C1 segment of cervical spinal cord (tissue), 14 donors: Measurements from ENCODE around the gene SMC2.

Source experiments
- DNase-seq, 14 donors: peaks; one replicate each; lab custom pipeline; 2025; lab: John Stamatoyannopoulos, UW

Gene SMC2

DNA sequence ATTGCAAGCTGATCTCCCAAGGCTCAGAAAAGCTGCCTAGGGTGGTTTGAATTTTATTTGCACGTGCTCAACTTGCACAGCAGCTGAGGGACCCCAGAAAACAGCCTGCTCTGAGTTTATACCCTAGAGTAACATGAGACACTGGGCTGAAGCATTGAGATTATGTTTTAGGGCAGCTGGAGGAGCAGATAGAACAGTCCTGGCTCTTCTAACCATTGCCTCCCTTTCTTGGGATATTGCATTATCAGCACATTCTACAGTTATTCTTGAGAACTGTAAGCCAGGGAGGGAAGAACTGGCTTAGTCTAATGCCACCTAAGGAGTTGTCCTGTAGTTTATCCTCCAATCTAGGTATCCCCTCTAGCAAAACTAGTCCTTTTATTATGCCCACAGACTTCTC is 10.3 kb downstream of the SMC2 start:
- DNase-seq: no peak

DNA sequence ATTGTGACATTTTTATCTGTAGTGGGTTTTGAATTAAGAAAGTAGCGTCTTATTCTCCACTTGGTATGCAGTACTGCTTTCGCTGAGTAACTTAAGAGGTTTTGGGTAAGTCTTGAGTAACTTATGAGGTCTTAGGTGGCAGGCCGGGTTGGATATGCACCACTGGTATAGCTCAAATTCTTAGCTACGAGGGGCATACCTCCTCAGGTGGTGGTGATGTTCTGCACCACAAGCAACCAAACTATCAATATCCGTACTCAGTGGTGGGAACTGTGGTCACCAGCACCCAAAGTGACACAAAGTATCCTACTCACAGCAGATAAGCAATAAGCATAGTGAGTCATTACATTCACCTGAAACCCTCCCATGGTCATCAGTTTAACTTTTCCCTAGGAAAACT is 13.7 kb downstream of the SMC2 start:
- DNase-seq: no peak

DNA sequence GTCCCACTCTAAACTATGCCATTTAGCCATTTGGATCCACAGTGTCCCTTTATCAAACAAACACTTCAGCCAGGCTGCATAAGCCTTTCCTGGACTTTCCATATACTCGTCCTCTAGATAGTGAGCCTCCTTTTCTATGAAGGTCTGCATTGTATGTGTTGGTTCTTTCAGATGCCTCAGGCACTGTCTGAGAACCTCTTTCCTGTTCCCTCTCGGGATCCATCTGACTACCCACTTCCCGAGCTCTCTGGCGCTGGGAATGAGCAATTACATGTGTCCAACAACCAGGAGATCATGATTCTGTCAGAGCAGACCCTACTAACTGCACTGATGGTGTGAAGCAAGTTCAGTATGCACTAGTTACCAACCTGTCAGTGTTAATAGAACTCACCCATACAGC is 14.2 kb downstream of the SMC2 start:
- DNase-seq: no peak

DNA sequence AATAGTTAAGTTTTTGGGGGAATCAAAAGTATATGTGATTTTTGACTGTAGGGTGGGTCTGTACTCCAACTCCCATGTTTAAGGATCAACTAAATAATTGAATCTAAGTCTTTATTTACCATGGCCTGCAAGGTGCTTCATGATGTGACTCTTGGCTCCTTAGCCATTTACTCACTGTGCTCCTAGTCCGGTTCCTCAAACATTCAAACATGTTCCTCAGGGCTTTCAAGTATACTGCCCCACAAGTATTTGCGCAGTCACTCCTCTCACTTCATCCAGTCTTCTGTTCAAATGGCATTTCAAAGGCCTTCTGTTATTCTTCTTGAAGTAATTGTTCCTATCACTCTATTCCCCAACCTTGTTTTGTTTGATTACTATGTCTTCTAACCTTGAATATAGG is 16.4 kb downstream of the SMC2 start:
- DNase-seq: no peak

DNA sequence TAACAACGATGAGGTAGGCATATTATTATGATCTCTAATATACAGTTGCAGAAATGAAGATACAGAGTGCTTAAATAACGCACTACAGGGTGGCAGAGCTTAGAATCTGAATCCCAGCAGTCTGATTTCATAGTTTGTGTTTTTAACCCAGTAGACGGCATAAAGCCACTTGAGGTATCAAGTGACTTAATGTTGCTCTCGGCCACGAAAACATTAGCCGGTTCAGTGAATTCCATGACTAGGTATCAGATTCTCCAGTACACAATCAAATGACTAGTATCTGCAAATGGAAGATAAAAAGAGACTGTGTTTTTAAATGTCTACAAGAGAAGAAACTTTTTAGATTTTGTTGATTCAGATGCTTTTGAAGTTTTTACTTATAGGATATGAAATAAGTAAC is 24.8 kb downstream of the SMC2 start:
- no peak for DNase-seq

DNA sequence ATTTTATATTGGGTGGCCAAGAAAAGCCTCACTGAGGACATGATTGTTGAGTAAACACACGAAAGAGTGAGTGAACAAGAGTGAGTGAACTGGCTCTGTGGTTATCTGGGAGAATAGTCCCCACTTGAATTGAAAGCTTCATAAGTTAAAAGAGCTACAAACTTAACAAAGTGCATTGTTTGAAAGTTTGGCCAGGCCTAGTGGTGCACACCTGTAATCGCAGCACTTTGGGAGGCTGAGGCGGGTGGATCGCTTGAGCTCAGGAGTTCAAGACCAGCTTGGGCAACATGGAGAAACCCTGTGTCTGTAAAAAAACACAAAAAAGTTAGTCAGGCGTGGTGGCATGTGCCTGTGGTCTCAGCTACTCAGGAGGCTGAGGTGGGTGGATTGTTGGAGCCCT is 26.9 kb downstream of the SMC2 start:
- DNase-seq: no peak

DNA sequence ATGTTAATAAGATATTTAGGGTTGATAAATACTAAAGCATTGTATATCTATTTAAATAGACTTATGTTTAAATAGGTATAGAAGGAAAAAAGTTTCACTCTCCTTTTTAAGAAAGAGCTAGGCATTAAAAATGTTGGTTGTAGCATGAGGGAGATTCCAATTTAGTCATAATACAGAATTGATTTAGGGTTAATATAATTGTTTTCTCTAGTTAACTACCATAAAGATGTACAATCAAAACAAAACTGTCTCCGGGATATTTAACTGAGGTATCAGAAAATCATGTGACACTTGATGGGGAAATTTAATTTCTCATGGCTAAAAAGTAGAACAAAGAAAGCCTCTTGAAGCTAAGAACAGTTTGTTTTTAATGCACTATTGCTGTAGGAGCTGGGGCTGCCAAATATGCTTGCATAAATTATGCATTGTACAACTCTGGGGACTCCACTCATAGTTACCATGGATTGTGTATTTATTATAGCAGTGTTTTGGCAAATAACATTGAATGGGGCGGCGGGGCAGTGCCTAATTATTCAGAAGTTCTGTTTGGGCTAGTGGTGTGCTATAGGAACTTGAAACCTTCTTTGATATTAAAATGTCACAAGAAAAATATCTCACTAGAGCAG is 44.2 kb downstream of the SMC2 start:
- no peak for DNase-seq

DNA sequence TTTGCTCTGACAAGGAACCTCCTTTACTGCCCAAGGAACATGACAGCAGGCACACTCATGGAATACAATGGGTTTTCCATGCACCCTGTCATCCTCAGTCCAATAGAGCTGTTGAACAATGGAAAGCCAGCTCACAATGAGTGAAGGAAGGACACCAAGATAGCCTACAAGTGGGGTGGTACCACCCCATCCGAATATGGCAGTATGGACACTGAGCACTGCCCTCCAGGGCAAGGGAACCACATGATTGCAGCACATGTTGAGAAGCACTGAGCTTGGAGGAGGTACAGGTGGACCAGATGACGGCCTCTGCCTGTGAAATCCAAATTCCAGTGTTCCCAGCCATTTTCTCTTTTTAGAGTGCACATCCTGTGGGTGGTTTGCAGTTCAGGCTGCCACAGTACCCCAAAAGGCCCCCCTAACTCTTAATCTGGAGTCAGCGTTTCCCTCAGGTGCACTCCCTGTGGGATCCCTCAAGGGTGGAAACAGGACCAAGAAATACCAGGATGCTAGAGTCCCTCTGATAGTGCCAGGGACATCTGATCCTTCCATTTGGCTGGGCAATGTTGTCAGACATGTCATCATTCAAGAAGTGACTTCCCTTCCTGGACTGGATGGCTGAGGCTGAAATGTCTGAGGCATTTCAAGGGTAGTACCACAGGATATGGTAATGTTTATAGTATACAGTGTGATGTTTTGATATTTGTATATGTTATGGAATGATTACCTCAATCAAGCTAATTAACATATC is 48.9 kb downstream of the SMC2 start:
- DNase-seq: no peak

DNA sequence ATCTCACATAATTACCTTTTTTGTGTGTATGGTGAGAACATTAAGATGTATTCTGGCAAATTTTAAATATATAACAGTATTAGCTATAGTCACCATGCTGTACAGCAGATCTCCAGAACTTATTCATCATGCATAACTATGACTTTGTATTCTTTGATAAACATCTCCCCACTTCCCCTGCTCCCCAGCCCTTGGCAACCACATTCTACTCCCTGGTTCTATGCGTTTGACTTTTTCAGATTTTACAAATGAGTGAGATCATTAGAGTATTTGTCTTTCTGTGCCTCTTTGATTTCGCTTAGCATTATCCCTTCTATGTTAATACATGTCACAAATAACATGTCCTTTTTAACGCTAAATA is 49.4 kb downstream of the SMC2 start:
- DNase-seq: no peak

DNA sequence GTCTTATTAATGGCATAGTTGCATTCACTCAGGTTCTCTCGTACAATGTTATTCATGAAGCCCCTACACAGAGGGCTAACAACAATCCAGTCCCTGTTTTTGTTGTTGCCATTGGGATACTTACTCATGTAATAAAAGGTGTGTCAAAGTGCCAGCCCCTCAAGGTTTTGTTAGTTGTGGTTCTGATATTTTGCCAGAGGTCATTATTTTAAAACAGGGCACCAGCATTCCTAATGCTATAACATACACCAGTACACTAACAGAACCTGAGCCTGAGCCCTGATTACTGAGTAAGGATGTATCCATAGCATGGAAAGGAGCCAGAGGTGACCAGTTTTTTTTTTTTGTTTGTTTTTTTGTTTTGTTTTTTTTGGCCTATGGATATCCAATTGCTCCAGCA is 50.2 kb downstream of the SMC2 start:
- no peak for DNase-seq

DNA sequence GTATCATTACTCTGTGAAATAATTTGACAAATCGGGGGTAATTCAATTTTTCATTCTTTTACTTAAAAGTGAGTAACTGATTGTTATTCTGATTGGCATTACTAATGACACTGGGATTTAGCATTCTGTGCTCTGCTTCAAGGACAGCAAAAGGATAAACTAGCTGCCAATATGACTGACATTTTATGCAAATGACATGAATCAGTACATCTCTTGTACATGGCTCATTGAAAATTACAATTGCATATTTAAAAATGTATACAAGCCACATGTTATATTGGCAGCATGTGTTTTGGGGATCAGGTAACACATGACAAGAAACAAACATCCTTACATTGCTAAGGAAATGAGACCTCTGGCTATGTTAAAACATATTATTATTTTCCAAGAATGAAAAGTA is 79.0 kb downstream of the SMC2 start:
- DNase-seq: no peak

DNA sequence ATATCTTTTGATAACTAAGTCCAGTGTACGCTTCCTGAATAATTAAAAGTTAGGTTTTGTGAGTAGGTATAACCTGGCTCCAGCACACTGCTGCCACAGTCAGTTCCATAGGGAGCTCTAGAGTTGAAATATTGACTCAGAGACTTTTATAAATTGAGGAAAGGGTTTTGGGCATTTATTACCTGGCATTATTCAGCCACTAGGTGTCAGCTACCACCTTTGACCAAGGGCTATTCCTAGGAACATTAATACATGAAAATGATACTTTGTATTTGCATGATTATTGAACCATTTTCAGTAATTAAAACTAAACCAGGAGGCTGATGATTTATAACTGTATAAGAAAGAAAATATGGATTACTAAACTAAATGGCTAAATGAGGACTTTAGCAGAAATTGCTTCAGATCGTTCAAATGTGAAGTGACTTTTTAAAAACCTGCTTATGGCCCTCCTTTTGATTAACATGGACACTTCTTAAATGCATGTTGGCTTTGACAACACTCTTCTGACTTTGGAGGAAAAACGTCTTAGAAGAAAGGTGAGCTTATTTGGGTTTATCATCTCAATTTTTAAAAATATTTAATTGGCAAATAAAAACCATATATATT is 83.0 kb downstream of the SMC2 start:
- DNase-seq: no peak

DNA sequence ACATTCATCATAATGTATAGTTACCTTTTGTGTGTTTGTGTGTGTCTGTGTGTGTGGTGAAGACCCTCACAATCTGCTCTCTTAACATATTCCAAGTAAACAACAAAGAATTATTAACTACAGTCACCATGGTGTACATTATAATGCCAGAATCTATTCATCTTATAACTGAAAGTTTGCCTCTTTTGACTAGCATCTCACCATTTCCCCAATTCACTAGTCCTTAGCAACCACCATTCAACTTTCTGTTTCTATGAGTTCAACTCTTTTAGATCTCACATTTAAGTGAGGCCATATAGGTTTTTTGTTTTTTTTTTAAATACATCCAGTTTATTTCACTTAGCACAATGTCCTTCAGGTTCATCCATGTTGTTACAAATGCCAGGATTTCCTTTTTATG is 83.6 kb downstream of the SMC2 start:
- no peak for DNase-seq
